ENCODE results near the gene FAM229A.
A peak's percentile ranks its signal among the peaks of the same experiment; 100 is the strongest.

The FAM229A gene

GRCh38 chr1:32346532-32347157 is 15.6 kb downstream of the FAM229A start:
- DNase-seq, result no peak

- no peak for DNase-seq
These were observed 16.9 kb downstream of the FAM229A start for GRCh38 chr1:32345289-32345827.

GRCh38 chr1:32342704-32343103 is 19.6 kb downstream of the FAM229A start:
- DNase-seq, result no peak

GRCh38 chr1:32341971-32342370 is 20.3 kb downstream of the FAM229A start:
- DNase-seq, result no peak

GRCh38 chr1:32341186-32341757 is 21.0 kb downstream of the FAM229A start:
- no peak for DNase-seq

- DNase-seq, result no peak
These were observed 22.8 kb downstream of the FAM229A start for GRCh38 chr1:32339363-32339978.

- no peak for DNase-seq
These were observed 23.6 kb downstream of the FAM229A start for GRCh38 chr1:32338637-32339145.

GRCh38 chr1:32337855-32338636 is 24.2 kb downstream of the FAM229A start:
- DNase-seq, result no peak

- no peak for DNase-seq
These were observed 25.2 kb downstream of the FAM229A start for GRCh38 chr1:32336963-32337675.

GRCh38 chr1:32336591-32336932 is 25.7 kb downstream of the FAM229A start:
- DNase-seq, result no peak

- peak; percentile 66 for DNase-seq
These were observed 26.3 kb downstream of the FAM229A start, which contains the start of gene MARCKSL1 for GRCh38 chr1:32335790-32336590. MARCKSL1 (minus strand) TSS chr1:32336233; CDS start chr1:32336033, 200 bp downstream.

GRCh38 chr1:32335535-32335789 is 26.8 kb downstream of the FAM229A start:
- DNase-seq, result no peak

- DNase-seq, result no peak
These were observed 27.3 kb downstream of the FAM229A start for GRCh38 chr1:32334864-32335534.

- no peak for DNase-seq
These were observed 27.9 kb downstream of the FAM229A start for GRCh38 chr1:32334274-32334861.

- no peak for DNase-seq
These were observed 28.9 kb downstream of the FAM229A start for GRCh38 chr1:32333251-32333963.

GRCh38 chr1:32332290-32333079 is 29.8 kb downstream of the FAM229A start:
- no peak for DNase-seq

GRCh38 chr1:32331549-32331948 is 30.7 kb downstream of the FAM229A start:
- no peak for DNase-seq

GRCh38 chr1:32330558-32331151 is 31.6 kb downstream of the FAM229A start:
- DNase-seq, result no peak

GRCh38 chr1:32329931-32330466 is 32.3 kb downstream of the FAM229A start:
- DNase-seq, result no peak
